Measurements from ENCODE around the gene CDH23.

CDH23 gene

DNA sequence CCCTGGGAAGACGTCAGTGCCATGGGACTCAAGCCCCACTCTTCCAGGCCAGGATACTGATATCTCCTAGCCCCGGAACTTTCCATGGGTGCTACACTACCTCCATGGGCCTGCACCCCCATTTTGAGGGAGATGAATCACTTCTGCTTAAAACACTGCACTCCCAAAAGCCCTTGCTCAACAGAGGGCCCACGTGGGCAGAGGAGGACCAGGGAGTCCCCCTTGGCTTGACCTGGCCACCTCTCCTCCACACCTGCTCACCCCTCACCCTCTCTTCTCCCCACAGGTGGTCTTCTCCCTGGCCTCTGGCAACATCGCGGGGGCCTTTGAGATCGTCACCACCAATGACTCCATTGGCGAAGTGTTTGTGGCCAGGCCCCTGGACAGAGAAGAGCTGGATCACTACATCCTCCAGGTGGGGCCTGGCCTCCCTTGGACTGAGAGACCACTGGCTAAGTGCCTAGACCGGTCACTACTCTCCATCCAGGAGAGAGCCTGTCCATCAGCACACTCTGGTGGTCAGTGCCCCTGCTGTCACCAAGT, 342.7 kb downstream of the CDH23 start:
- no peak overlapping the region for H4K12ac ChIP-seq (ENCODE audit: low read depth, low read length)
- H3K4ac ChIP-seq (ENCODE audit: low read depth, low read length) = no peak overlapping the region
- H3K36me3 ChIP-seq (ENCODE audit: control insufficient read depth in 1 of 2, insufficient read depth in 2 of 2, low read length in 2 of 2) = no peaks in the 10 kb centered on the region
- DNase-seq = no peak
- no peak overlapping the region for H3K9ac ChIP-seq (ENCODE audit: low read length)
- H2AFZ ChIP-seq (ENCODE audit: insufficient read depth, low read length, poor library complexity) = no peak overlapping the region
- H3K9me3 ChIP-seq (ENCODE audit: insufficient read depth, low read depth, low read length) = peaks cover 5% of the 10 kb centered on the region
- H4K8ac ChIP-seq (ENCODE audit: low read depth, low read length) = no peak overlapping the region
- no peaks in the 10 kb centered on the region for H3K27me3 ChIP-seq (ENCODE audit: insufficient read depth, low read length)
- no peak overlapping the region for H4K91ac ChIP-seq (ENCODE audit: low read depth, low read length)
- no peaks in the 10 kb centered on the region for H3K79me1 ChIP-seq (ENCODE audit: low read length)
- no peak overlapping the region for H3K27ac ChIP-seq (ENCODE audit: low read depth, low read length)
- no peaks in the 10 kb centered on the region for H3K4me1 ChIP-seq (ENCODE audit: control insufficient read depth in 1 of 2, insufficient read depth in 2 of 2, low read length in 2 of 2)
- H3K18ac ChIP-seq (ENCODE audit: low read length) = no peak overlapping the region
- no peak overlapping the region for H3K4me2 ChIP-seq (ENCODE audit: low read length)
- H2BK120ac ChIP-seq (ENCODE audit: insufficient read depth, low read length, poor library complexity) = no peak overlapping the region
- no CpG with 5 or more reads among the region's 8 CpGs for WGBS (ENCODE audit: extremely low coverage, insufficient coverage, insufficient read length)
- no peak overlapping the region for H3K23ac ChIP-seq (ENCODE audit: low read length)
- H2BK5ac ChIP-seq (ENCODE audit: low read depth, low read length, poor library complexity) = no peak overlapping the region
- no peak overlapping the region for H3K4me3 ChIP-seq (ENCODE audit: low read depth, low read length)
- no peak overlapping the region for H2AK5ac ChIP-seq (ENCODE audit: low read length)
- H3K79me2 ChIP-seq (ENCODE audit: control insufficient read depth, insufficient read depth, low read length, poor library complexity) = no peaks in the 10 kb centered on the region
- H2BK12ac ChIP-seq (ENCODE audit: low read length) = no peak overlapping the region
- H3K14ac ChIP-seq (ENCODE audit: low read length) = no peak overlapping the region

- no peak overlapping the region for H2AFZ ChIP-seq (ENCODE audit: insufficient read depth, low read length, poor library complexity)
- H3K14ac ChIP-seq (ENCODE audit: low read length) = no peak overlapping the region
- H3K79me1 ChIP-seq (ENCODE audit: low read length) = no peaks in the 10 kb centered on the region
- no peak overlapping the region for H2BK5ac ChIP-seq (ENCODE audit: low read depth, low read length, poor library complexity)
- H4K12ac ChIP-seq (ENCODE audit: low read depth, low read length) = no peak overlapping the region
- H3K4me2 ChIP-seq (ENCODE audit: low read length) = no peak overlapping the region
- no peaks in the 10 kb centered on the region for H3K27me3 ChIP-seq (ENCODE audit: insufficient read depth, low read length)
- no peak overlapping the region for H4K91ac ChIP-seq (ENCODE audit: low read depth, low read length)
- H3K79me2 ChIP-seq (ENCODE audit: control insufficient read depth, insufficient read depth, low read length, poor library complexity) = no peaks in the 10 kb centered on the region
- H3K36me3 ChIP-seq (ENCODE audit: control insufficient read depth in 1 of 2, insufficient read depth in 2 of 2, low read length in 2 of 2) = no peaks in the 10 kb centered on the region
- no peak overlapping the region for H3K23ac ChIP-seq (ENCODE audit: low read length)
- no CpG with 5 or more reads among the region's 9 CpGs for WGBS (ENCODE audit: extremely low coverage, insufficient coverage, insufficient read length)
- H4K8ac ChIP-seq (ENCODE audit: low read depth, low read length) = no peak overlapping the region
- H3K9me3 ChIP-seq (ENCODE audit: insufficient read depth, low read depth, low read length) = peaks cover 5% of the 10 kb centered on the region
- H2BK120ac ChIP-seq (ENCODE audit: insufficient read depth, low read length, poor library complexity) = no peak overlapping the region
- H2BK12ac ChIP-seq (ENCODE audit: low read length) = no peak overlapping the region
- H3K9ac ChIP-seq (ENCODE audit: low read length) = no peak overlapping the region
- no peak overlapping the region for H3K4ac ChIP-seq (ENCODE audit: low read depth, low read length)
- DNase-seq = peak in 1 of 2 donors; percentile 5
- no peak overlapping the region for H3K27ac ChIP-seq (ENCODE audit: low read depth, low read length)
- no peak overlapping the region for H3K4me3 ChIP-seq (ENCODE audit: low read depth, low read length)
- no peak overlapping the region for H3K18ac ChIP-seq (ENCODE audit: low read length)
- no peaks in the 10 kb centered on the region for H3K4me1 ChIP-seq (ENCODE audit: control insufficient read depth in 1 of 2, insufficient read depth in 2 of 2, low read length in 2 of 2)
- H2AK5ac ChIP-seq (ENCODE audit: low read length) = no peak overlapping the region
Observed at GRCh38 chr10:71740069-71740653, 343.4 kb downstream of the CDH23 start.

- H3K79me1 ChIP-seq (ENCODE audit: low read length) = no peaks in the 10 kb centered on the region
Observed at GRCh38 chr10:71741029-71741428, 344.3 kb downstream of the CDH23 start.

GRCh38 chr10:71741671-71742070, 345.0 kb downstream of the CDH23 start:
- Histone ChIP-seq H2BK12ac (ENCODE audit: low read length) (no peak overlapping the region), H3K36me3 (ENCODE audit: control insufficient read depth in 1 of 2, insufficient read depth in 2 of 2, low read length in 2 of 2) (no peaks in the 10 kb centered on the region), H3K9me3 (ENCODE audit: insufficient read depth, low read depth, low read length) (peaks cover 5% of the 10 kb centered on the region), H2BK5ac (ENCODE audit: low read depth, low read length, poor library complexity) (no peak overlapping the region), H3K9ac (ENCODE audit: low read length) (no peak overlapping the region), H2BK120ac (ENCODE audit: insufficient read depth, low read length, poor library complexity) (no peak overlapping the region), H3K14ac (ENCODE audit: low read length) (no peak overlapping the region), H4K91ac (ENCODE audit: low read depth, low read length) (no peak overlapping the region), H3K4me1 (ENCODE audit: control insufficient read depth in 1 of 2, insufficient read depth in 2 of 2, low read length in 2 of 2) (peaks cover 5% of the 10 kb centered on the region in 2 experiments), H4K12ac (ENCODE audit: low read depth, low read length) (no peak overlapping the region), H3K4me3 (ENCODE audit: low read depth, low read length) (no peak overlapping the region), H3K79me1 (ENCODE audit: low read length) (no peaks in the 10 kb centered on the region), H3K4me2 (ENCODE audit: low read length) (no peak overlapping the region), H3K4ac (ENCODE audit: low read depth, low read length) (no peak overlapping the region), H2AFZ (ENCODE audit: insufficient read depth, low read length, poor library complexity) (no peak overlapping the region), H3K27me3 (ENCODE audit: insufficient read depth, low read length) (no peaks in the 10 kb centered on the region), H3K18ac (ENCODE audit: low read length) (no peak overlapping the region), H3K79me2 (ENCODE audit: control insufficient read depth, insufficient read depth, low read length, poor library complexity) (no peaks in the 10 kb centered on the region), H3K27ac (ENCODE audit: low read depth, low read length) (no peak overlapping the region), H3K23ac (ENCODE audit: low read length) (no peak overlapping the region), H4K8ac (ENCODE audit: low read depth, low read length) (no peak overlapping the region), H2AK5ac (ENCODE audit: low read length) (no peak overlapping the region)
- no CpG with 5 or more reads among the region's 20 CpGs for WGBS (ENCODE audit: extremely low coverage, insufficient coverage, insufficient read length)
- DNase-seq = no peak

More at GRCh38 chr10:71741029-71741428, 344.3 kb downstream of the CDH23 start:
- no peaks in the 10 kb centered on the region for H3K36me3 ChIP-seq (ENCODE audit: control insufficient read depth in 1 of 2, insufficient read depth in 2 of 2, low read length in 2 of 2)
- H3K27me3 ChIP-seq (ENCODE audit: insufficient read depth, low read length) = no peaks in the 10 kb centered on the region
- H3K18ac ChIP-seq (ENCODE audit: low read length) = no peak overlapping the region
- no peak overlapping the region for H3K27ac ChIP-seq (ENCODE audit: low read depth, low read length)
- no peak overlapping the region for H2BK120ac ChIP-seq (ENCODE audit: insufficient read depth, low read length, poor library complexity)
- peaks cover 5% of the 10 kb centered on the region for H3K9me3 ChIP-seq (ENCODE audit: insufficient read depth, low read depth, low read length)
- no peak overlapping the region for H3K4me3 ChIP-seq (ENCODE audit: low read depth, low read length)
- H3K4ac ChIP-seq (ENCODE audit: low read depth, low read length) = no peak overlapping the region
- H3K9ac ChIP-seq (ENCODE audit: low read length) = no peak overlapping the region
- WGBS (ENCODE audit: extremely low coverage, insufficient coverage, insufficient read length) = no CpG with 5 or more reads among the region's 4 CpGs
- no peak overlapping the region for H2BK12ac ChIP-seq (ENCODE audit: low read length)
- H2AK5ac ChIP-seq (ENCODE audit: low read length) = no peak overlapping the region
- H4K91ac ChIP-seq (ENCODE audit: low read depth, low read length) = no peak overlapping the region
- no peak overlapping the region for H2BK5ac ChIP-seq (ENCODE audit: low read depth, low read length, poor library complexity)
- H3K23ac ChIP-seq (ENCODE audit: low read length) = no peak overlapping the region
- no peaks in the 10 kb centered on the region for H3K4me1 ChIP-seq (ENCODE audit: control insufficient read depth in 1 of 2, insufficient read depth in 2 of 2, low read length in 2 of 2)
- DNase-seq = no peak
- no peak overlapping the region for H3K4me2 ChIP-seq (ENCODE audit: low read length)
- H4K12ac ChIP-seq (ENCODE audit: low read depth, low read length) = no peak overlapping the region
- no peak overlapping the region for H2AFZ ChIP-seq (ENCODE audit: insufficient read depth, low read length, poor library complexity)
- H4K8ac ChIP-seq (ENCODE audit: low read depth, low read length) = no peak overlapping the region
- H3K14ac ChIP-seq (ENCODE audit: low read length) = no peak overlapping the region
- H3K79me2 ChIP-seq (ENCODE audit: control insufficient read depth, insufficient read depth, low read length, poor library complexity) = no peaks in the 10 kb centered on the region
